ENCODE results near the gene ZNF740. TPM values are rescaled to one million over a fixed set of nuclear protein-coding genes. Genes with fewer than 3 reads are reported as not detected.

Gene ZNF740
- total and polyA plus RNA-seq, 2 of the 8 experiments (the other 6 are each of a cell fraction or from before 2014, with no cell fraction given): 8.2 to 40.0 TPM

DNA sequence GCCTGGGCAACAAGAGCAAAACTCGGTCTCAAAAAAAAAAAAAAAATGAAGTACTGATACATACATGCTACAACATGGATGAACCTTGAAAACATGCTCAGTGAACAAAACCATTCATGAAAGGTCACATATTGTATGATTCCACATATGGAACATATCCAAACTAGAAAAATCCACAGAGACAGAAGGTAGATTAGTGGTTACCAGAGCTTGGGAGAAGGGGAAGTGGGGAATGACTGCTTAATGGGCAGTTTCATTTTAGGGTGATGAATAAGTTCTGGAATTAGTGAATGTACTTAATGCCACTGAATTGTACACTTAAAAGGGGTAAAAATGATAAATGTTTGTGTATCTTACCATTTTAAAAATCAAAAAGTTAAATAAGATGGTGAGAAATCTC lies 23.8 kb downstream of the ZNF740 start:
- CTCF ChIA-PET (ENCODE audit: partially characterized antibody): interaction anchor here (1.1 to 22.3 kb wide), 6 partner anchors 9 to 86 kb away, joined by 4 to 573 read pairs (median 84); partner anchors contain the start of genes CSAD, MYG1, PFDN5 and RARG

More for the DNA sequence above, 23.8 kb downstream of the ZNF740 start:
- Histone ChIP-seq H3K4me1 (replicated peaks in 1 of 4; ENCODE audit: control insufficient read depth in 3 of 4, insufficient read depth in 4 of 4, low read length in 3 of 4) (peaks cover 0 to 2% (median 0%) of the 10 kb centered on the region in 4 experiments; a peak in 1 of 7 replicates), H3K9ac (replicated peaks in 1 of 4; ENCODE audit: extremely low read depth in 1 of 4, low read depth in 3 of 4, low read length in 3 of 4) (no peak overlapping the region), H3K36me3 (ENCODE audit: control insufficient read depth in 2 of 4, insufficient read depth in 4 of 4, low read length in 3 of 4) (no peaks in the 10 kb centered on the region), H3K18ac (ENCODE audit: extremely low read depth, low read length) (no peak overlapping the region), H4K8ac (ENCODE audit: extremely low read depth, insufficient read depth, low read length) (no peak overlapping the region), H2BK15ac (ENCODE audit: low read length) (no peak overlapping the region), H3K14ac (ENCODE audit: insufficient read length) (no peak overlapping the region), H3K4me3 (ENCODE audit: extremely low read depth in 1 of 4, insufficient read depth in 2 of 4, low read depth in 3 of 4, low read length in 4 of 4) (no peak overlapping the region), H4K91ac (replicated peaks; ENCODE audit: insufficient read length, low read length) (no peak overlapping the region), H4K20me1 (replicated peaks in 1 of 2; ENCODE audit: control insufficient read depth in 1 of 2, insufficient read depth in 2 of 2, low read length in 2 of 2) (no peaks in the 10 kb centered on the region), H2BK5ac (ENCODE audit: low read depth, low read length) (no peak overlapping the region), H3K23me2 (ENCODE audit: low read depth, low read length) (peaks cover 5% of the 10 kb centered on the region; the same call in 1 of the 2 replicates), H2BK120ac (replicated peaks; ENCODE audit: low read depth, low read length) (no peak overlapping the region), H3K4me2 (ENCODE audit: insufficient read depth in 1 of 2, low read depth in 2 of 2, low read length in 2 of 2) (no peak overlapping the region), H3K56ac (replicated peaks; ENCODE audit: insufficient read length, low read depth, low read length) (no peak overlapping the region), H3K79me1 (ENCODE audit: low read depth, low read length) (no peaks in the 10 kb centered on the region), H3K27me3 (replicated peaks in 1 of 4; ENCODE audit: control insufficient read depth in 3 of 4, extremely low read depth in 1 of 4, insufficient read depth in 3 of 4, low read length in 3 of 4) (no peaks in the 10 kb centered on the region; a peak in 3 of 7 replicates), H3K4ac (replicated peaks; ENCODE audit: insufficient read length, low read depth, low read length) (no peak overlapping the region), H2AFZ (ENCODE audit: low read length) (no peak overlapping the region), H4K5ac (ENCODE audit: insufficient read length, low read depth, low read length) (no peak overlapping the region), H3K9me3 (ENCODE audit: insufficient read depth in 2 of 2, low read depth in 1 of 2, low read length in 1 of 2) (no peaks in the 10 kb centered on the region), H3K27ac (ENCODE audit: low read depth, low read length) (no peak overlapping the region), H3K79me2 (ENCODE audit: control insufficient read depth in 1 of 2, insufficient read depth in 2 of 2, low read length in 2 of 2) (no peaks in the 10 kb centered on the region), H3K23ac (ENCODE audit: insufficient read length) (no peak overlapping the region), H2BK20ac (ENCODE audit: low read length) (no peak overlapping the region), H2BK12ac (ENCODE audit: low read depth, low read length) (no peak overlapping the region), H2AK5ac (ENCODE audit: low read depth, low read length) (no peak overlapping the region)
- WGBS, 2 experiments (ENCODE audit: extremely low coverage in 1 of 2, insufficient coverage in 1 of 2, insufficient read length in 1 of 2, insufficient replicate concordance in 2 of 2, low coverage in 1 of 2, low lambda C conversion rate in 2 of 2, missing lambda C conversion rate in 1 of 2): 64% methylated on average over 1 of the region's 1 CpG; no CpG with 5 or more reads in 1 of the 2 experiments
- no peak for TF ChIP-seq SAP30 (IDR thresholded peaks at IDR 0.05; ENCODE audit: insufficient read depth, insufficient replicate concordance, low read length)
- FAIRE-seq (no peak), DNase-seq (ENCODE audit: low read depth in 1 of 2, low spot score in 2 of 2) (no peak)
- POLR2A ChIA-PET (ENCODE audit: partially characterized antibody): interaction anchor here (1.4 kb wide), 1 partner anchor 9 kb away, joined by 4 read pairs; no protein-coding TSS in a partner anchor
